ENCODE measurements around the gene OR10G3. TPM values are rescaled to one million over a fixed set of nuclear protein-coding genes. Genes with fewer than 3 reads are reported as not detected.

Gene OR10G3
- total and polyA plus RNA-seq, 2 of the 4 experiments (the other 2 are of a cell fraction), result not detected

DNA sequence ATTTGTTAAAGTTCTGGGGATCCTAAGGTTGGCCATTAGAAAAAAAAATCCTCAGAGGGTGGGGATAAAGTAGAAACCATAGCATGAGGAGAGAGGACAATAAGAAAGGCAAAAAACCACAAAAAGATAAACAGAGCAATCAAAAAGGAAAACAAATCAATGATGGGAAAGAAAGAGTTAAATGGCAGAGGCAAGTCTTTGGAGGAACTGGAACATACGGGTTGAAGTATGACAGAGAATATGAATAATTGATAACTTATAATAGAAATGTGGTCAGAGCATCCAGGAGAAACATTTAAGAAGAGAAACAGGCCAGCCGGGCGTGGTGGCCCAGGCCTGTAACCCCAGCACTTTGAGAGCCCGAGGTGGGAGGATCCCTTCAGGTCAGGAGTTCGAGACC lies 35.9 kb downstream of the OR10G3 start:
- no peak overlapping the region for H4K5ac ChIP-seq (ENCODE audit: low read depth, low read length)
- dilution Hi-C loops (cut with HindIII; ENCODE audit: low sequenced_read_pairs, unreplicated experiment) (no loop called here), in situ Hi-C loops (cut with MboI; ENCODE audit: low sequenced_read_pairs) (no loop called here), intact Hi-C loops (cut with micrococcal nuclease) (no loop called here)
- no peak overlapping the region for H2AFZ ChIP-seq (replicated peaks; ENCODE audit: low read length, poor library complexity)
- H3K4me3 ChIP-seq (ENCODE audit: insufficient read depth, low read depth, low read length), result no peak overlapping the region
- ChIA-PET POLR2A (ENCODE audit: unreplicated experiment) (no interaction called here), CTCF (no interaction called here)
- no peak overlapping the region for H3K23ac ChIP-seq (ENCODE audit: low read depth, low read length)
- H2BK120ac ChIP-seq (ENCODE audit: low read depth, low read length), result no peak overlapping the region
- H3K4me1 ChIP-seq (ENCODE audit: control insufficient read depth, insufficient read depth, low read length), result no peaks in the 10 kb centered on the region
- H3K36me3 ChIP-seq (ENCODE audit: control insufficient read depth, insufficient read depth, low read length), result no peaks in the 10 kb centered on the region
- no peak overlapping the region for H3K56ac ChIP-seq (ENCODE audit: extremely low read depth, insufficient read depth, low read length)
- H2BK20ac ChIP-seq (ENCODE audit: low read depth, low read length), result no peak overlapping the region
- no peaks in the 10 kb centered on the region for H3K79me1 ChIP-seq (ENCODE audit: low read depth in 1 of 2, low read length in 2 of 2)
- no peak overlapping the region for H3K4ac ChIP-seq (ENCODE audit: low read depth, low read length)
- no peak overlapping the region for H2AK5ac ChIP-seq (ENCODE audit: low read depth, low read length)
- no peak overlapping the region for H2BK15ac ChIP-seq (ENCODE audit: low read depth, low read length)
- DNase-seq (no peak), ATAC-seq (ENCODE audit: low read depth) (no peak)
- H2BK5ac ChIP-seq (ENCODE audit: low read depth, low read length, poor library complexity, severe bottlenecking), result no peak overlapping the region
- H3K9ac ChIP-seq (ENCODE audit: low read depth, low read length), result no peak overlapping the region
- no TSS peak for BruUV-seq (replicated peaks)
- H4K8ac ChIP-seq (ENCODE audit: low read depth in 2 of 2, low read length in 2 of 2), result no peak overlapping the region
- H4K20me1 ChIP-seq (ENCODE audit: insufficient read depth, low read length), result no peaks in the 10 kb centered on the region
- H3K27ac ChIP-seq (ENCODE audit: insufficient read depth, low read length), result no peak overlapping the region
- no peaks in the 10 kb centered on the region for H3K9me3 ChIP-seq (ENCODE audit: control insufficient read depth, insufficient read depth, low read length)
- H4K91ac ChIP-seq (ENCODE audit: insufficient read depth, low read depth, low read length), result no peak overlapping the region
- WGBS, 2 experiments (ENCODE audit: extremely low coverage in 2 of 2, insufficient read length in 1 of 2), result no CpG with 5 or more reads among the region's 5 CpGs
- no peaks in the 10 kb centered on the region for H3K9me1 ChIP-seq (ENCODE audit: insufficient read depth, low read length)
- no peak overlapping the region for H3K18ac ChIP-seq (ENCODE audit: low read depth, low read length)
- H3K27me3 ChIP-seq (ENCODE audit: control insufficient read depth, insufficient read depth, low read length), result peaks cover 8% of the 10 kb centered on the region
- no peak overlapping the region for H2AK9ac ChIP-seq (replicated peaks; ENCODE audit: low read depth, low read length, poor library complexity)
- H3K4me2 ChIP-seq (ENCODE audit: low read depth, low read length), result no peak overlapping the region
- no peak for TF ChIP-seq NFE2L2 (IDR thresholded peaks at IDR 0.05; ENCODE audit: low read depth, low read length)
- TF ChIP-seq RFX5 (IDR thresholded peaks at IDR 0.05; ENCODE audit: low read depth, low read length), result no peak
- H3K14ac ChIP-seq (replicated peaks; ENCODE audit: low read depth, low read length), result no peak overlapping the region
